GM20431 (cell line): Measurements from ENCODE around the gene ZNF845.
"Not testable (repeated sequence)": the region's sequence is repeated elsewhere in the genome, so short reads cannot be mapped to it uniquely, and the experiment has no call there.

Experiments used
- in situ Hi-C: fragments of 300-500 bp; cut with MseI, MboI; formaldehyde crosslinking; loops from one replicate; pipeline ENCODE4 v1.15.0; 2020; ENCODE audit warnings: low sequenced_read_pairs; ENCODE audit not compliant: unreplicated experiment

ZNF845 gene

DNA sequence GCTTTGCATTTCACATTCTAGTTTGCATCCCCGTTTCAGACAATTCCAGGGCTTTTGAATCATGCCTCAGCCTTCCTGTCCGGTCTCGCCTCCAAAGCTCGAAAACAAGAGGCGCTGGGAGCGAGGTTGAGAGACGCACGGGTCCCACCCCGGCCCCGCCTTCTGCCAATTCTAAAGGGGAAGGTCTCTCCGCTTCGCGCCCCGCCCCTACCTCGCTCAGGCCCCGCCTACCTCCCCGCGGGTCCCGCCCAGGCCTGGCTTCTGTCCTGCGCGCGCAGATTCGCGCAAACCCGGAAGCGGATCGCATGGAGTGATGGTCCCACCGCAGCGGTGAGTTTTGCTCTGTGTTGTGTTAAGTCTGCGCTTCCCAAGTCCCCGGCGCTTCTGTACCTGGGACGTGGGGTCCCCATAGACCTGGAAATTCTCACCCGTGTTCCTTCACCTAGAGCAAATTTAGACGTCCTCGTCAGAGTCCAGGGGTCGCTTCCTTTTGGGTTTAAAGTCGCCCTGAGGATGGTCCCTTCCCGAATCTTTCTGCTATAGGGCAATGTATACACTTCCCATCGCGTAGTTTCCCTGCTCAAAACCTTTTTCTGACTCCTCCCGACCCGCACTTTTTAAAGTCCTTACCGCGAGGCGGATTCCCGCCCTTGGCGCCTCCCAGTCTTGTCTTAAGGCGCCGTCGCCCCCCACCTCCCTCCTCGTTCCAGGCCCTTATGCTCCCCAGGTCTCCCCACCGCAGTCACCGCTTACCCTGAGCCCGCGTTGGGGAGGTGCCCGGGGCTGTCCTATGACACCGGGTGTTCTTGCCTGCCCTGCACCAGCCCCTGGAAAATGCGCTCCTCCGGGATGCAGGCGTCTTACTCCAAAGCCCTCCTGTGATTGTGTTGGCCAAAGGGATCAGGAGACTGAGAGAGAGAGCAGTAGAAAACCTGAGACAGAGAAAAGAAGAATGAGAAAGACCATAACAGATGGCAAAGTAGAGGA lies at the start of gene ZNF845:
TSS of gene ZNF845 (plus strand) at position 287 of the 987 bp plus-strand sequence. CDS start 7,559 bp downstream, outside the sequence.
- in situ Hi-C loops, result no loop called here

DNA sequence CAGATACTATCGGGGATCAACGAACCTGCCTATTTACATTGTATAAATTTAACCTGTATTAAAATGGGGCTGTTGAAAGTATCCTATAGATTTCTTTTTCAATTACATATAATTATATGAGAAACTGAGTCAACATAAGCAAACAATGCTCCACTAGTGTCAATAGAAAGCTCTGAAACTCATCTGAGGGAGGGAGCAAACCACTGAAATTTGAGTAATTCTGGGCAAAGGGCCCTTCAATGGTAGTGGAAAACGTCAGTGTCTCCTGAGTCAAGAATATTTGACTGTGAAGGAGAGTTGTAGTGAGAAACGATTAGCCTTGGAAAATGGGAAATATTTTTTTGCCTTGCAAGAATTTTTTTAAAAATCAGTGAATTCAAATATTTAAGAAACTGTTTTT lies 48.5 kb upstream of the ZNF845 start:
- in situ Hi-C loops, result no loop called here

DNA sequence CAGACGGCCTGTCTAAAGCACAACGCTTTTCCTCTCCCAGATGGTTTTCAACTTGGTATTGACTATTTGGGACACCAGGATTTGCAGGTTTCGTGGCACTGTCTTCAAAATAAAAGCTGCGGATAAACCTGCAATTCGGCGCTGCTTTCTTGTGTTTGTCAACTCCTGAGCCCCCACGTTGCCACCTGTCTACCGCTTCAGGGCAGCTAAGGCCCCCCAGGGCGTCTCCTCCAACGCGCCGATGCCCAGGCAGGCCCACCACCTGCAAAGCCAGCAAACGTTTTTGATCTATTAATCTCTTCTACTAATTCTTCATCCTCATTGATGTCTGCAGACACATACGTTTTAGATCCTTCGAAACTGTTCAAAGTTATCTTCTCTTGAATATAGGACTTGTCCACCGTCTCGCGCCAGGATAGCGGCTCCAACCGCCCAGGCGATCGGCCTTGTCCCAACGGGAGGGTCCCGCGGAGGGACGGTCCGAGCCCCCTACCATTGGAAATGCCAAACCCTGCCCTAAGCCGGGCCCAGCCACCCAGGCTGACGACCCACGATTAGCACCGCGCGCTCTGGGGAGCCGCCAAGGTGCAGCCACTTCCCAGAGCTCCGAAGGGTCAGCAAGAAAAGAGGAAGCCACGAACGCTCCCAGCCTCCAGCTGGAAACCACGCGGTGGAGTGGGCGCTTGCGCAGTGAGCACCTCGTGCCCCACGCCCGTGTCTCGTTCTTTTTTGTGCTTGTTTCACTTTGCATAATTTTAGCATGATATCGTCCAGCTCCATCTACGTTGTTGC lies 42.6 kb upstream of the ZNF845 start:
- in situ Hi-C loops, result no loop called here

DNA sequence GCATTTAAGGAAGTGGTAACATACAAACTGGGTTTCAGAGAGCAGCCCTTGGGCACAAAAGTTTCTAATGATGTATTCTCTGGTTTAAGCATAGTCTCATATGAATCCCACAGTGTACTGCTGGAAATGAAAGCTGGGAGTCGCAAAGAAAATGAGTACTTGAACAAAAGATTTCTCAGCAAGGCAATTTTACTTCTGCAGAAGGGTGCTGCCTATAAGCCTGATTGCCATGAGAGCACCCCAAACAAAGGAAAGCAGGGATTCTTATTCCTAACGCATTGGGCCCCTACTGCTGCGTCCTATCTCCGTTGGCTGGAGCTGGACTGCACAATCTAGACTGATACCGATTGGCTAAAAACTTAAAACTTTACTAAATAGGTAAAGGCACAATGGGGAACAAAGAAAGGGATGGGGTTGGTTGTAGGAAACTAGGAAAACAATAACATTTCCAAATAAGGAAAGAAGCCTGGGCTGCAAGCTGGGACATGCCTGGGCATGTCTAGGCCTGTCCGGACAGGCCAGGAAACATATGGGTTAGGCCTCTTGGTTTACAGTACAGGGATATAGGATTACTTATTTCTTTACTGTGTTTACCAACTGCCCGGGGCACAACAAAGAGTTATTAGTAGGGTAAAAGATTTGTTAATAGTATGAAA lies 38.6 kb upstream of the ZNF845 start:
- in situ Hi-C loops, result no loop called here

DNA sequence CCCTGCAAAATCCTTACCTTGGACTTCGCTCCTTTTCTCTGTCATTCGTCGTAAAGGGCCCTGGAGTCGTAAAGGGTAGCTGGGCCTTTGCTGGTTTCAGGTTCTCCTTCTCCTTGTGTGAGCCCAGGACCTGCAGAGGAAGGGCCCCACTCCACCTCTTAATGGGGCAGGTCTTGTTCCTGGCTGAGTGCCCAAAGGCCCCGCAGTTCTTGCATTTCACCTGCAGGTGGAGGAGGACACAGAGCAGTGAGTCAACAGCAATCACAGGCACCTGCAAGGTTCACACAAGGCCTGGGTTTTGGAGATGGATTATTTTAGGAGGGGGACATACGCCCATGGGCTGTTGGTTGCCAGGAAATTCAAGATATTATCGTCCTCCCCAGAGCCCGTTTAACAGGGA lies 32.2 kb upstream of the ZNF845 start:
- in situ Hi-C loops, result not testable (repeated sequence)

DNA sequence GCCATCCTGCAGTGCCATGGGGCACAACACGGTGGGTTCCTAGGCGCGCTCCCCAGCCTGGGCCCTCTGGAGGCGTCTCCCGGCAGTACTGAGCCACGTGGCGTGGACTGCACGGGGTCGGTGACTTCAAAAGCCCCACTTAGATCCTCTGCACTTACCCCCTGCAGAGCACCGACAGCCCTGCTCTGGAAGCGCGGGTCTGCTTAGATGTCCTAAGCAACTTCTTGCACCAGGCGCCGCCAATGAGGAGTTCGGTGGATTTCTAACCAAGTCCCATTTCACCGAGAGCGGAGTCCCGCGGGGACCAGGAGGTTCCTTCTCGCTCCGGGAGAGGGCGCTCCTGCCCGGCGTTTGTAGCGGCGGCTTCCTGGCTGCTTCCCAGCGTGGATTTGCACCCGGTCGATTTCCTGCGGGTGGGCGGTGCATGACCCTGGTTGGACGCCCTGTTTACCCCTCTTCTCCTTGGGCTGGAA lies 25.2 kb upstream of the ZNF845 start:
- in situ Hi-C loops, result no loop called here

DNA sequence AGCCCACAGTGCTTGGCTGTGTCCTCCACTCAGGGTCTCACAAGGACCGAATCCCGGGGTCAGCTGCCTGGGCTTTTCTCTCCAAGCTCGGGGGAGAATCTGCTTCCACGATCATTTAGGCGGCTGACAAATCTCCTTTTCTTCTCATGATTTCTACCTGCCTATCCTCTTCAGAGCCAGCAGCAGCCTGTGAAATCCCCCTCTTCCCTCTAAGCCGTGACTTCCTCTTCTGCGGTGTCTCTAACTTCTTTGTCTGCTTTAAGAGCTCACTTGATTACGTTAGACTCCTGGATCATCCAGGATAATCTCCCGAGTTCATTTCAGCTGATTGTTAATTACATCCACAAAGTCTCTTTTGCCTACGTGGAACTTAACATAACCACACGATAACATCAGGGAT lies 22.5 kb upstream of the ZNF845 start:
- in situ Hi-C loops, result no loop called here

DNA sequence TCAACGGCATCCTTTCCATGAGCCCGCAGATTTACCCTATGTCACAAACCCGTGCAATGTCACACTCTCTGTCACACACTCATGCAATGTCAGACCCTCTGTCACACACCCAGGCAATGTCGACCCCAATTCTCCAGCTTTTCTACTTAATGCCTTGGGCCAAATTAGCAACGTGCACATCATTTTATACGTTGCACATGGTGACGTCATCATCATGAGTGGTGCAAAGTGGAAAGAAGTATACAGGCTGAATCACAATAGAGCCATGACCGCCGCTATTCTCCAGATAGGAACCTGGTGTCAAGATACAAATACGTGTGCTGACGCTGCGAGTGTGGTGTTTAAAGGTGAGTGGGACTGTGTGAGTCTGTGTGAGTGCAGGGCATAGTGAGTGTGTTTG lies 21.7 kb upstream of the ZNF845 start:
- in situ Hi-C loops, result no loop called here

DNA sequence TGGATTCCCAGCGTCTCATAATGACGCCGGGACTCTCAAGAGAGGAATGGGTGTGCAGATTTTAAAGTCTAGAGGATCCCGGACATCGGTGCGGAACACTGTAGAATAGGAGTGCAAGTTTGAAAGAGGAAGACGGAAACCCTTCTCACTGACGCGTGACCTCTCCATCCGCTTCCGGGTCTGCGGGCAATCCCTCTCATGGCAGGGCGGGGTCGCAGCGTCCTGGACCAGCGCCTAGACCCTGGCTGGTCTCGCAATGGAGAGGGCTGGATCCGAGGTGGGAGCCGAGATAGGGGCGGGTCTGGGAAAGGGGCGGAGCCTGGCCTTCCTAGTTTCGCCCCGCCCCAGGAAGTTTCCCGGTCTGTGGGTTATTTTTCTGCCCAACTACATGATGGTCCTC lies 4.6 kb upstream of the ZNF845 start:
- in situ Hi-C loops, result no loop called here

DNA sequence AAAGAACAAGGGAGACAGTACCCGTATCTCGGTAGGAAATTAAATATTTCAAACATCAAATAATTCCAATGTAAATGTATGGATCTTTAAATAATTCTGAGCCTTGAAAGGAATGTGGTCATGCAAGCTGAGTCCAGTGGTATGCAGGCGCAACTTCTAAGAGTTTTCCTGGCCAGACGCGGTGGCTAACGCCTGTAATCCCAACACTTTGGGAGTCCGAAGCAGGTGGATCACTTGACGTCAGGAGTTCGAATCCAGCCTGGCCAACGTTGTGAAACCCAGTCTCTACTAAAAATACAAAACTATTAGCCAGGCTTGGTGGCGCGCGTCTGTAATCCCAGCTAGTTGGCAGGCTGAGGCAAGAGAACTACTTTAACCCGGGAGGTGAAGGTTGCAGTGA lies 1.1 kb upstream of the ZNF845 start:
- in situ Hi-C loops, result no loop called here

DNA sequence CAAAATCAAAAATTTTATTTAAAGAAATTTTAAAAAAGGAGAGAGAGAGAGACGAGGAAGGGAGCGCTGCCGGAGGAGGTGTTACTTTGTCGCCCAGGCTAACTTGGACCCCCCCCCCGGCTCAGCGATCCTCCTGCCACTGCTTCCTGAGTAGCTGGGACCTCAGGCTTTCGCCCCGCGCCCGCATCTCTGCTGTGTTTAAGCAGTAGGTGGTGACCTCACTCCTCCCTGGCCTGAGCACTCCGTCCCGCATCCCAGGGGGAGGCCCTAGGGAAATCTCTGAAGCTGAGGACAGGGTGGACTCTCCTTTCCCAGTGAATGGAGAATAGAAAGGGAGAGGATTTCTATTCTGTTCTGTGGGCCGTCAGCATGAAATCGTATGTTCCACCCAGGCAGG lies 485 bp upstream of the ZNF845 start:
- in situ Hi-C loops, result no loop called here

DNA sequence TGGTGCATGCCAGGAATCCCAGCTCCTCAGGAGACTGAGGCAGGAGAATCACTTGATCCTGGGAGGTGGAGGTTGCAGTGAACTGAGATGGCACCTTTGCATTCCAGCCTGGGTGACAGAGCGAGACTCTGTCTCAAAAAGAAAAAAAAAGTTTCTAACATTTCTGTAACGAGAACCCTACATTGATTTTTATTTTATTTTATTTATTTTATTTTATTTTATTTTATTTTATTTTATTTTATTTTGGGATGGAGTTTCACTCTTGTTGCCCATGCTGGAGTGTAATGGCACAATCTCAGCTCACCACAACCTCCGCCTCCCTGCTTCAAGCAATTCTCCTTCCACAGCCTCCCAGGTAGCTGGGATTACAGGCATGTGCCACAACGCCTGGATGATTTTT lies 10.9 kb downstream of the ZNF845 start:
- in situ Hi-C loops, result not testable (repeated sequence)

DNA sequence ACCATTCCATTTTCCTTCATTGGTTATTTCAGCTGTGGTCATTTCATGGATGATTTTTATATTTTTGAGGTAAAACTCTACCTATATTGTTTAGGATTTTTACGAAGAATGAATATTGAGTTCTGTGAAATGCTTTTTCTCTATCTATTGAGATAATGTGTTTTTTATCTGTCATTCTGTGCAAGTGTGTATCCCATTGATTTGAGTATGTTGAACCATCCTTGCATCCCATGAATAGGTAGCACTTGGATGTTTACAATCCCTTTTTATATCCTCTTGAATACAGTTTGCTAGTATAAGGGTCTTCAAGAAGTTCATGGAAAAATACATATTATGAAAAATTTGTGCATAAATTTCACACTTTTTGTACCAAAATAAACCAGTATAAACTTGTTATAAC lies 22.2 kb downstream of the ZNF845 start:
- in situ Hi-C loops, result no loop called here

DNA sequence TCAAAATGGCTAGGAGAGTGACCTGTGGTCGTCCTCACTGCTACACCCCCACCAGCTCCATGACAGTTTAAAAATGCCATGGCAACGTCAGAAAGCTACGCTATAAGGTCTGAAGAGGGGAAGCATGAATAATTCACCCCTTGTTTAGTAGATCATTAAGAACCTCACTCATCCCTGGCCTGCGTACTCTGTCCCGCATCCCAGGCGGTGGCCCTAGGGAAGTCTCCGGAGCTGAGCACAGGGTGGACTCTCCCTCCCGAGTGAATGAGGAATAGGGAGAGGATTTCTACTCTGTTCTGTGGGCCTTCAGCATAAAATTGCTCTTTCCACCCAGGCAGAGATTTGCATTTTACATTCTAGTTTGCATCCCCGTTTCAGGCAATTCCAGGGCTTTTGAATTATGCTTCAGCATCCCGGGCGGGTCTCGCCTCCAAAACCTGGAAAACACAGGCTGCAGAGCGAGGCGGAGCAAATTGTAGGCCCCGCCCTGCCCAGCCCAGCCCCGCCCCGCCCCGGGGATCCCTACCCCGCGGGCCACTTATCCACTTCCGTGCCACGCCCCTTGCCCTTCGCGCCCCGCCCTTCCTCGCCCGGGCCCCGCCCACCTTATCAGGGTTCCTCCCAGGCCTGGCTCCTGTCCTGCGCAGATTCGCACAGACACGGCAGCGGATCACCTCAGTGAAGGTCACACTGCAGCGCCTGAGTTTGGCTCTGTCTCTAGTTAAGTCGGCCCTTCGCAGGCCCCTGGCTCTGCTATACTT lies 24.5 kb downstream of the ZNF845 start:
- in situ Hi-C loops, result no loop called here

DNA sequence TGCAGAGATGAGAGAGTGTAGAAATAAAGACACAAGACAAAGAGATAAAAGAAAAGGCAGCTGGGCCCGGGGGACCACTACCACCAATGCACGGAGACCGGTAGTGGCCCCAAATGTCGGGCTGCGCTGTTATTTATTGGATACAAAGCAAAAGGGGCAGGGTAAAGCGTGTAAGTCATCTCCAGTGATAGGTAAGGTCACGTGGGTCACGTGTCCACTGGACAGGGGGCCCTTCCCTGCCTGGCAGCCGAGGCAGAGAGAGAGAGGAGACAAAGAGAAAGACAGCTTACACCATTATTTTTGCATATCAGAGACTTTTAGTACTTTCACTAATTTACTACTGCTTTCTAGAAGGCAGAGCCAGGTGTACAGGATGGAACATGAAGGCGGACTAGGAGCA lies 26.5 kb downstream of the ZNF845 start:
- in situ Hi-C loops, result not testable (repeated sequence)

DNA sequence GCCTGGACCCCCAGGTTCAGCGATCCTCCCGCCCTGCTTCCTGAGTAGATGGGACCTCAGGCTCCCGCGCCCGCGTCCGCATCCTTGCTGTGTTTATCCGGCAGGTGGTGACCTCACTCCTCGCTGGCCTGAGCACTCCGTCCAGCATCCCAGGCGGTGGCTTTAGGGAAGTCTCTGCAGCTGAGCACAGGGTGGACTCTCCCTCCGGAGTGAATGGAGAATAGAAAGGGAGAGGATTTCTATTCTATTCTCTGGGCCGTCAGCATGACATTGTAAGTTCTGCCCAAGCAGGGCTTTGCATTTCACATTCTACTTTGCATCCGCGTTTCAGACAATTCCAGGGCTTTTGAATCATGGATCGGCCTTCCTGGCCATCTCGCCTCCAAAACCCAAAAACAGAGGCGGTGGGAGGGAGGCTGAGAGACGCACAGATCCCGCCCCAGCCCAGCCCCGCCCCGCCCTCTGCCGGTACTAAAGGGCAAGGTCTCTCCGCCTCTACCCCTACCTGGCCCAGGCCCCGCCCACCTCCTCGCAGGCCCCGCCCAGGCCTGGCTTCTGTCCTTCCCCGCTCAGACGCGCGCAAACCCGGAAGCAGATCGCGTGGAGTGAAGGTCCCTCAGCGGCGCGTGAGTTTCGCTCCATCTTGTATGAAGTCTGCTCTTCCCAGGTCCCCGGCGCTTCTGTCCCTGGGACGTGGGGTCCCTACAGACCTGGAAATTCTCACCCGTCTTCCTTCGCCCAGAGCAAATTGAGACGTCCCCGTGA lies 31.8 kb downstream of the ZNF845 start, which contains the start of gene ZNF525:
TSS of gene ZNF525 (plus strand) at position 572 of the 765 bp plus-strand sequence. CDS start 6,577 bp downstream, outside the sequence.
- in situ Hi-C loops, result no loop called here

DNA sequence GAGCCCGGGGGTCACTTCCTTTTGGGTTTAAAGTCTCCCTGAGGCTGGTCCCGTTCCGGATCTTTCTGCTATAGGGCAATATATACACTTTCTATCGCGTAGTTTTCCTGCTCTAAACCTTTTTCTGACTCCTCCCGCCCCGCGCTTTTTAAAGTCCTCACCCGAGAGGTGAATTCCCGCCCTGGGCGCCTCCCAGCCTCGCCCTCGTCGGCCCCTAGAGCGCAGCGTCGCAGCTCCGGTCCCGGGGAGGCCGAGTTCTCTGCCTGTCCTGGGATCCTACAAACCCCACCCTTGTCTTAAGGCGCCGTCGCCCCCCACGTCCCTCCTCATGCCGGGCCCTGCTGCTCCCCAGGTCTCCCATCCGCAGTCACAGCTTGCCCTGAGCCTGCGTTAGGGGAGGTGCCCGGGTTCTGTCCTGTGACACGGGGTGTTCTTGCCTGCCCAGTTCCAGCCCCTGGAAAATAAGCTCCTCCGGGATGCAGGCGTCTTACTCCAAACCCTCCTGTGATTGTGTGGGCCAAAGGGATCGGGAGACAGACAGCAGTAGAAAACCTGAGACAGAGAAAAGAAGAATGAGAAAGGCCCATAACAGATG lies 32.4 kb downstream of the ZNF845 start:
- in situ Hi-C loops, result no loop called here

DNA sequence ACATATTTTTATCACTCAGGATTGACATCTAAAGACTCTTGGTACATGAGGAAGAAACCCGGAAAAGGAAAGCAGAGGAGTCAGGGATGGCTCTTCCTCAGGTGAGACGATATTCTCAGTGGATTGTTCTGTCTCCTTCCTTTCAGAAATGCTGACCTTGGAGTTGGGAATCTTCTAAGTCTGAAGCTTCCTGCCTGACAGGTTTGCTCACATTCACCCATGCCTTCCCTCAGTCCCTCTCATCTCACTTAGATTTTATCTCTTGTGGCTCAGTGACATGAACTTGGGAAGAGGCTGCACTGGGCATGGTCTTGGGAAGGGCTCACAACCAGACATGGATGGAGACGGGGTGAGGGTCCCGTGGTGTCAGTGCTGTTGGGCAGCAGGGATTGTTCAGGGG lies 38.6 kb downstream of the ZNF845 start:
- in situ Hi-C loops, result no loop called here

DNA sequence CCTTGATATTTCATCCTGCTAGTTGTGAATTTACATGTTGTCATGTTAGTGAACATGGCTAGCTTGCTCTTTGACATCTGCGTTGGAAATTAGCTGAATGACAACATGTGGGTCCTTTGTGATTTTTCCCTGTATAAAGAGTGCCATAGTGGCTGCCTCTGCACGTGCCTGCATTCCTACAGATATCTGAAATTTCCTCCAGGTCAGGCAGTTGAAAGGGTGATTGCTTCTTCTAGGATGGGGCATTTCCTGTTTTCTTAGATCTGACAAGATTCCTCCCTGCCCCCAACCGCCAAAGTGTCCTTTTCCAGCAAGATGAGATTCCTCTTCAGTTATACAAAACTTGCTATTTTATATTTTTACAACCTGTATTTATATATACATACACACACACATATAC lies 40.7 kb downstream of the ZNF845 start:
- in situ Hi-C loops, result no loop called here
